Ovary (tissue), 3 donors: Measurements from ENCODE around the gene SVEP1.
"Not testable (repeated sequence)": the region's sequence is repeated elsewhere in the genome, so short reads cannot be mapped to it uniquely, and the experiment has no call there.

Experiments used
- EP300 ChIP-seq: sonication (generic); formaldehyde crosslinking; IDR thresholded peaks from one replicate; pipeline ENCODE4 v1.6.1; 2017; ENCODE audit warnings: antibody characterized with exemption
- POLR2A ChIP-seq: fragments of 450-650 bp; IDR thresholded peaks from one replicate; pipeline ENCODE4 v1.6.1; 2017; ENCODE audit warnings: antibody characterized with exemption, mild to moderate bottlenecking, moderate library complexity
- TF ChIP-seq, protein P1 (sequence below), 3 donors: fragments of 450-650 bp in 2 of 3; fragments of 200-600 bp in 1 of 3; IDR thresholded peaks; one replicate each; pipeline versions ENCODE4 v1.5.1 to v1.8.0; 2016 to 2022; ENCODE audit warnings: antibody characterized with exemption in 3 of 3, mild to moderate bottlenecking in 1 of 3
- donor health status: DM: no; HTN: no; CAD: no.

DNA sequence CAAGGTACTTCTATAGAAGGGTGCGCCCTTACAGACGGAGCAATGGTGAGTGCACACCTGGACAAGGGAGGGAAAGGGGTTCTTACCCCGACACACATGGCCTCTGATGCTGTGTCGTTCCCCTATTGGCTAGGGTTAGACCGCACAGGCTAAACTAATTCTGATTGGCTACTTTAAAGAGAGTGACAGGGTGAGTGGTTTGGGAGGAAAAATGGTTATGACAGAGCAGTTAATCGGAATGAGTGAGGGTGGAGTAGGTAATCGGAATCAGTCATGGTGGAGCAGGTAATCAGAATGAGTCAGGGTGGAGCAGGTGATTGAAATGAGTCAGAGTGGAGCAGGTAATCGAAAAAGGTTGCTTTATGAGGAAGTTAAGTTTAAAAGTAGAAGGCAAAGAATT is 35.0 kb upstream of the SVEP1 start:
- TF ChIP-seq, protein P1, sequence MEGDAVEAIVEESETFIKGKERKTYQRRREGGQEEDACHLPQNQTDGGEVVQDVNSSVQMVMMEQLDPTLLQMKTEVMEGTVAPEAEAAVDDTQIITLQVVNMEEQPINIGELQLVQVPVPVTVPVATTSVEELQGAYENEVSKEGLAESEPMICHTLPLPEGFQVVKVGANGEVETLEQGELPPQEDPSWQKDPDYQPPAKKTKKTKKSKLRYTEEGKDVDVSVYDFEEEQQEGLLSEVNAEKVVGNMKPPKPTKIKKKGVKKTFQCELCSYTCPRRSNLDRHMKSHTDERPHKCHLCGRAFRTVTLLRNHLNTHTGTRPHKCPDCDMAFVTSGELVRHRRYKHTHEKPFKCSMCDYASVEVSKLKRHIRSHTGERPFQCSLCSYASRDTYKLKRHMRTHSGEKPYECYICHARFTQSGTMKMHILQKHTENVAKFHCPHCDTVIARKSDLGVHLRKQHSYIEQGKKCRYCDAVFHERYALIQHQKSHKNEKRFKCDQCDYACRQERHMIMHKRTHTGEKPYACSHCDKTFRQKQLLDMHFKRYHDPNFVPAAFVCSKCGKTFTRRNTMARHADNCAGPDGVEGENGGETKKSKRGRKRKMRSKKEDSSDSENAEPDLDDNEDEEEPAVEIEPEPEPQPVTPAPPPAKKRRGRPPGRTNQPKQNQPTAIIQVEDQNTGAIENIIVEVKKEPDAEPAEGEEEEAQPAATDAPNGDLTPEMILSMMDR (IDR thresholded peaks at IDR 0.05), result not testable (repeated sequence)
- not testable (repeated sequence) for TF ChIP-seq POLR2A, EP300
